Mesendoderm (in vitro differentiated cells): ENCODE measurements around the gene PRND.
"Not testable (repeated sequence)": the region's sequence is repeated elsewhere in the genome, so short reads cannot be mapped to it uniquely, and the experiment has no call there.

Experiments used
- DNase-seq: peaks from one replicate; pipeline ENCODE4 v3.0.0; 2013
- H2AK5ac ChIP-seq: 2 replicates; pipeline ENCODE4 v1.6.1; 2013; ENCODE audit warnings: low read length, inconsistent platforms
- H2BK120ac ChIP-seq: 2 replicates; pipeline ENCODE4 v1.6.1; 2013; ENCODE audit warnings: low read depth, mild to moderate bottlenecking, low read length, moderate library complexity, mixed read lengths
- H2BK15ac ChIP-seq: replicated peaks from 2 replicates; pipeline ENCODE4 v1.6.1; 2013; ENCODE audit warnings: low read depth, mild to moderate bottlenecking, moderate library complexity
- H2BK5ac ChIP-seq: 2 replicates; pipeline ENCODE4 v1.6.1; 2013; ENCODE audit warnings: low read length, inconsistent platforms
- H3K18ac ChIP-seq: 2 replicates; pipeline ENCODE4 v1.6.1; 2013; ENCODE audit warnings: mild to moderate bottlenecking, low read length, mixed read lengths
- H3K23ac ChIP-seq: one replicate; pipeline ENCODE4 v1.6.1; 2013; ENCODE audit warnings: low read length
- H3K27ac ChIP-seq: 2 replicates; pipeline ENCODE4 v1.5.1; 2013; ENCODE audit warnings: low read depth, mild to moderate bottlenecking, inconsistent platforms, low read length, moderate library complexity
- H3K27me3 ChIP-seq: 2 replicates; pipeline ENCODE4 v1.6.1; 2013; ENCODE audit warnings: low read length, control low read depth, mild to moderate bottlenecking, inconsistent platforms; ENCODE audit not compliant: insufficient read depth, poor library complexity
- H3K36me3 ChIP-seq: 2 replicates; pipeline ENCODE4 v1.6.1; 2013; ENCODE audit warnings: low read length, inconsistent platforms; ENCODE audit not compliant: control insufficient read depth, insufficient read depth
- H3K4ac ChIP-seq: one replicate; pipeline ENCODE4 v1.6.1; 2013; ENCODE audit warnings: low read depth, mild to moderate bottlenecking, low read length, moderate library complexity
- H3K4me1 ChIP-seq: 2 replicates; pipeline ENCODE4 v1.6.1; 2013; ENCODE audit warnings: low read depth, low read length, inconsistent platforms; ENCODE audit not compliant: control insufficient read depth
- H3K4me2 ChIP-seq: 2 replicates; pipeline ENCODE4 v1.6.1; 2013; ENCODE audit warnings: low read length
- H3K4me3 ChIP-seq: 2 replicates; pipeline ENCODE4 v1.5.1; 2013; ENCODE audit warnings: mild to moderate bottlenecking, low read length
- H3K56ac ChIP-seq: one replicate; pipeline ENCODE4 v1.6.1; 2013; ENCODE audit warnings: low read length
- H3K79me1 ChIP-seq: 2 replicates; pipeline ENCODE4 v1.6.1; 2013; ENCODE audit warnings: low read length, inconsistent platforms
- H3K79me2 ChIP-seq: 2 replicates; pipeline ENCODE4 v1.6.1; 2013; ENCODE audit warnings: mild to moderate bottlenecking, low read length; ENCODE audit not compliant: control insufficient read depth, insufficient read depth
- H3K9ac ChIP-seq: 2 replicates; pipeline ENCODE4 v1.6.1; 2013; ENCODE audit warnings: low read length, inconsistent platforms
- H4K5ac ChIP-seq: one replicate; pipeline ENCODE4 v1.6.1; 2013; ENCODE audit warnings: low read length
- H4K8ac ChIP-seq: one replicate; pipeline ENCODE4 v1.6.1; 2013; ENCODE audit warnings: low read depth, mild to moderate bottlenecking, control low read depth, low read length, moderate library complexity
- WGBS: extraction: QIAGEN DNeasy Blood & Tissue Kit; methylation state at CpG from one replicate; pipeline ENCODE4 v1.1.7; 2013; ENCODE audit warnings: low lambda C conversion rate, missing lambda C conversion rate; ENCODE audit not compliant: insufficient coverage; ENCODE audit errors: extremely low coverage; 5-methylcytosine and 5-hydroxymethylcytosine counted together

Gene PRND

DNA sequence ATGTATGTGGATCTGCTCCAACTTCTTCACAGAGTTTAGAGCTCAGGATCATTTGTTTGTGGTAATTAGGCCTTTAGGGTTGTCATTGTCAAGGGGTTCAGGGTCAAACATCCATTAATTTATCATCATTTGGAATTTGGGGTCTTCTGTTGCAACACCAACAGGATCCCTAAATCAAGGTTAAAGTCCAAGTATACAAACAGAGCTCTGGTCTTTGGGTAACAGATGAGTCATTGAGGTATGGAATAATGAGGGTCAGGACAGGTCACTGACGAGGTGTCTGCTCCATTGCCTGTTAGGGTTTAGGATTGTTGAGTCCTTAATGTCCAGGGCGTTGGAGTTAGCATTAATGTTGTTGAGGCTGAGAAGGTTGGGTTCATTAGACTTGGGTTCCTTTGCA, 47.6 kb downstream of the PRND start:
- Histone ChIP-seq H4K8ac (no peak overlapping the region), H3K79me1 (no peaks in the 10 kb centered on the region), H3K9ac (no peak overlapping the region), H3K18ac (no peak overlapping the region), H3K4ac (no peak overlapping the region), H3K79me2 (no peaks in the 10 kb centered on the region), H3K4me2 (no peak overlapping the region), H3K27me3 (no peaks in the 10 kb centered on the region), H2AK5ac (no peak overlapping the region), H2BK120ac (no peak overlapping the region), H3K23ac (no peak overlapping the region), H3K36me3 (no peaks in the 10 kb centered on the region), H3K56ac (no peak overlapping the region), H3K4me1 (no peaks in the 10 kb centered on the region), H4K5ac (no peak overlapping the region), H2BK15ac (no peak overlapping the region), H2BK5ac (no peak overlapping the region), H3K27ac (no peak overlapping the region), H3K4me3 (no peak overlapping the region)
- no peak for DNase-seq
- WGBS: no CpG with 5 or more reads among the region's 2 CpGs

DNA sequence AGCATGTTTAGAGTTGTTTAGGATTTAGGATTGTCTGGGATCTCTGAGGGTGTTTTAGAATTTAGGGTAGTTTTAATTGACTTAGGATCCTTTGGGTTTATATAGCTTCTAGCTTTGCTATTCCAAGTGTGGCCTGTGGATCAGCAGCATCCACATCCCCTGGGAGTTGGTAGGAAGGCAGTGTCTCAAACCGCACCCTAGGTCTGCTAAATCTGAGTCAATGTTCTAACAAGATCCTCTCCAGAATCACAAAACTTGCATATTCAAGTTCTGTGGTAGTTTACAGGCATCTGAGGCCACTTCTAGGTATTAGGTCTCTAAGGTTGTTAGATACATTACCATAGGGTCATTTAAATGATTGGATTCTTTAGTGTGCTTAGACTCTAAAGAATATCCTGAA, 48.3 kb downstream of the PRND start:
- Histone ChIP-seq H3K18ac (no peak overlapping the region), H2AK5ac (no peak overlapping the region), H3K79me2 (no peaks in the 10 kb centered on the region), H2BK5ac (no peak overlapping the region), H3K27me3 (no peaks in the 10 kb centered on the region), H2BK15ac (no peak overlapping the region), H3K79me1 (no peaks in the 10 kb centered on the region), H3K4me2 (no peak overlapping the region), H3K36me3 (no peaks in the 10 kb centered on the region), H3K56ac (no peak overlapping the region), H2BK120ac (no peak overlapping the region), H4K5ac (no peak overlapping the region), H4K8ac (no peak overlapping the region), H3K4me1 (no peaks in the 10 kb centered on the region), H3K4ac (no peak overlapping the region), H3K23ac (no peak overlapping the region), H3K4me3 (no peak overlapping the region), H3K27ac (no peak overlapping the region), H3K9ac (no peak overlapping the region)
- no CpG with 5 or more reads among the region's 1 CpG for WGBS
- DNase-seq: no peak

DNA sequence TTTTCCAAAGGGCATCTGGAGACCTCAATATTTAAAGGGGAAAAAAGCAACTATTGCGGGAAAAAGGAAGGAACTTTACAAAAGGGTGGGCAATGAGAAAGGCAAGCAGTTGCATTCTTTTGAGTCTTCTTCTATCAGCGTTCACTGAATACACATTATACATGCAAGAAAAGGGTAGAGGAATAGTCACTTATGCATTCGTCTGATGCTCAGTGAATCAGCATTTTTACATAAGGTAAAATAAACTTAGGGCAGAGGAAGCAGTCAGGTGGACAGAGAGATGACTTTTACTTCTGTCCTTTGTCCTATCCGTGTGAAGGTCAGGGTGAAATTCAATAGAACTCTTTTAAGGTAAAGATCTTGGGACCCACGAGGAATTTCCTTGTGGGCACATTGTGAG, 49.3 kb downstream of the PRND start:
- Histone ChIP-seq H3K36me3 (no peaks in the 10 kb centered on the region), H3K18ac (no peak overlapping the region), H3K27ac (no peak overlapping the region), H2BK15ac (no peak overlapping the region), H3K4ac (no peak overlapping the region), H2BK5ac (no peak overlapping the region), H3K4me3 (no peak overlapping the region), H3K9ac (no peak overlapping the region), H3K79me2 (no peaks in the 10 kb centered on the region), H3K79me1 (no peaks in the 10 kb centered on the region), H3K4me1 (no peaks in the 10 kb centered on the region), H3K56ac (no peak overlapping the region), H3K27me3 (no peaks in the 10 kb centered on the region), H3K4me2 (no peak overlapping the region), H2BK120ac (no peak overlapping the region), H4K5ac (no peak overlapping the region), H4K8ac (no peak overlapping the region), H2AK5ac (no peak overlapping the region), H3K23ac (no peak overlapping the region)
- DNase-seq: no peak
- no CpG with 5 or more reads among the region's 5 CpGs for WGBS

DNA sequence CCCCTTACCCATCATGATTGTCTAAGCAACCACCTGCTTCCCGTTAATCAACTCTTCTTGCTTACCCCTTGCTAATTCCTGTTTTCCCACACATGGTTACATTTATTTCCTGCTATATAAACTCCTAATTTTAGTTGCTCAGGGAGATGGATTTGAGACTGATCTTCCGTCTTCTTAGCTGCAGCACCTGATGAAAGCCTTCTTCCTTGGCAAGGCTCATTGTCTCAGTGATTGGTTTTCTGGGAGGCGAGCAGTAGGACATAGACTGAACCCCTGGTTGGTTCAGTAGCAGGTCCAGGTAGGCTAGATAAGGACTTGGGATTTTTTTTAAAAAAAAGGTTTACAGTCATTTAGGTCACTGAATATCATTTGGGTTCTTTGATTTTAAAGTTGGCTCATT, 50.4 kb downstream of the PRND start:
- no peaks in the 10 kb centered on the region for H3K4me1 ChIP-seq
- no peak overlapping the region for H4K5ac ChIP-seq
- H3K4ac ChIP-seq: no peak overlapping the region
- DNase-seq: no peak
- H3K9ac ChIP-seq: no peak overlapping the region
- no peak overlapping the region for H3K18ac ChIP-seq
- H3K4me3 ChIP-seq: no peak overlapping the region
- H3K23ac ChIP-seq: no peak overlapping the region
- no peak overlapping the region for H2AK5ac ChIP-seq
- H3K79me1 ChIP-seq: no peaks in the 10 kb centered on the region
- no peak overlapping the region for H2BK120ac ChIP-seq
- no peak overlapping the region for H4K8ac ChIP-seq
- no peak overlapping the region for H2BK15ac ChIP-seq
- H3K27ac ChIP-seq: no peak overlapping the region
- no CpG with 5 or more reads among the region's 3 CpGs for WGBS
- no peaks in the 10 kb centered on the region for H3K27me3 ChIP-seq
- H3K36me3 ChIP-seq: no peaks in the 10 kb centered on the region
- H3K4me2 ChIP-seq: no peak overlapping the region
- H3K79me2 ChIP-seq: no peaks in the 10 kb centered on the region
- H3K56ac ChIP-seq: no peak overlapping the region
- no peak overlapping the region for H2BK5ac ChIP-seq

DNA sequence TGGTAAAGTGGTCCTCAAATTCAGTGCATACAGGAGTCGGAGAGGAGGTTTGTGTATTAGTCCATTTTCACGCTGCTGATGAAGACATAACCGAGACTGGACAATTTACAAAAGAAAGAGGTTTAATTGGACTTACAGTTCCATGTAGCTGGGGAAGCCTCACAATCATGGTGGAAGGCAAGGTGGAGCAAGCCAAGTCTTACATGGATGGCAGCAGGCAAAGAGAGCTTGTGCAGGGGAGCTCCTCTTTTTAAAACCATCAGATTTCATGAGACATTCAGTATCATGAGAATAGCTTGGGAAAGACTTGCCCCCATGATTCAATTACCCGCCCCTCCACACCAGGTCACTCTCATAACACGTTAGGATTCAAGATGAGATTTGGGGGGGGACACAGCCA, 51.3 kb downstream of the PRND start:
- not testable (repeated sequence) for H3K56ac ChIP-seq, H3K9ac ChIP-seq, H3K4me1 ChIP-seq, H2BK5ac ChIP-seq, H3K4me2 ChIP-seq, H3K18ac ChIP-seq, H2BK15ac ChIP-seq, H3K36me3 ChIP-seq, H4K8ac ChIP-seq, H3K27ac ChIP-seq, H3K4ac ChIP-seq, DNase-seq, H2AK5ac ChIP-seq, H4K5ac ChIP-seq, H3K79me2 ChIP-seq, H3K27me3 ChIP-seq, H3K79me1 ChIP-seq, H3K23ac ChIP-seq, H2BK120ac ChIP-seq, H3K4me3 ChIP-seq
- no CpG with 5 or more reads among the region's 5 CpGs for WGBS

DNA sequence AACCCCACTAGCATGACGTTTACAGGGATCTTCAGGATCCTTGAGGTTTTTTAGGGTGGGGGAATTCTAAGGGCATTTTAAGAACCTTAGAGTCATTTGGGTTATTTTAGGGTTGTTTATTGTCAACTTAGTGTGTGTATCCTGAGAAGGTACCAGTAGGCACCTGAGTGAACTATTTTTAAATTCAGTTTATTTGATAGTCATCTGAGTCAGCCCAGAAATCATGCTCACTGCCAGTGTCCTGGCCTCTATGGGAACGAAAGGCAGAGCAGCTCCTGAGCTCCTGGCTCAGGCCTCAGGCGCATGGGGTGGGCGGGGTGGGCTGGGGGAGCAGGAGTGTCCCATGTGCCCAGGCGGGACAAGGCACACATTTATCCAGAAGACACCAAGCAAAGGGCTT, 52.0 kb downstream of the PRND start:
- Histone ChIP-seq H2BK15ac (no peak overlapping the region), H3K9ac (no peak overlapping the region), H2AK5ac (no peak overlapping the region), H3K56ac (no peak overlapping the region), H4K5ac (no peak overlapping the region), H3K4ac (no peak overlapping the region), H3K23ac (no peak overlapping the region), H3K79me1 (no peaks in the 10 kb centered on the region), H3K4me3 (no peak overlapping the region), H2BK120ac (no peak overlapping the region), H3K36me3 (no peaks in the 10 kb centered on the region), H3K79me2 (no peaks in the 10 kb centered on the region), H3K27me3 (no peaks in the 10 kb centered on the region), H4K8ac (no peak overlapping the region), H2BK5ac (no peak overlapping the region), H3K4me1 (no peaks in the 10 kb centered on the region), H3K27ac (no peak overlapping the region), H3K4me2 (no peak overlapping the region), H3K18ac (no peak overlapping the region)
- WGBS: no CpG with 5 or more reads among the region's 5 CpGs
- no peak for DNase-seq
